Uterus (tissue), 4 donors: ENCODE measurements around the gene ATP6V0E2. TPM values are rescaled to one million over a fixed set of nuclear protein-coding genes. Genes with fewer than 3 reads are reported as not detected.
A peak's percentile ranks its signal among the peaks of the same experiment; 100 is the strongest.

Experiments
- DNase-seq, 2 donors: peaks; one replicate each; pipeline ENCODE4 v3.0.0-alpha.2; 2019 to 2020
- H3K27ac ChIP-seq, 2 donors: fragments of 200-600 bp; sonication (generic); 1 replicate in 1 of 2; 2 replicates in 1 of 2; pipeline ENCODE4 v1.5.1; 2016 to 2018
- H3K27me3 ChIP-seq, 2 donors: fragments of 200-600 bp; sonication (generic); one replicate each; pipeline ENCODE4 v1.5.1; 2018 to 2019; ENCODE audit warnings: control low read depth in 1 of 2
- H3K36me3 ChIP-seq, 2 donors: fragments of 200-600 bp; sonication (generic); one replicate each; pipeline ENCODE4 v1.5.1; 2019; ENCODE audit warnings: control low read depth in 1 of 2
- H3K4me1 ChIP-seq, 2 donors: fragments of 200-600 bp; sonication (generic); one replicate each; pipeline ENCODE4 v1.5.1; 2018 to 2019; ENCODE audit warnings: control low read depth in 1 of 2
- H3K4me3 ChIP-seq, 2 donors: fragments of 200-600 bp; sonication (generic); 1 replicate in 1 of 2; 2 replicates in 1 of 2; pipeline ENCODE4 v1.5.1; 2018 to 2019; ENCODE audit warnings: mild to moderate bottlenecking in 1 of 2
- H3K9me3 ChIP-seq, 2 donors: fragments of 200-600 bp; sonication (generic); one replicate each; pipeline ENCODE4 v1.5.1; 2019; ENCODE audit warnings: control low read depth in 1 of 2
- POLR2A ChIP-seq, 2 donors: fragments of 450-650 bp; IDR thresholded peaks; one replicate each; pipeline ENCODE4 v1.6.1; 2016; ENCODE audit warnings: antibody characterized with exemption in 2 of 2, mild to moderate bottlenecking in 1 of 2, moderate library complexity in 1 of 2
- intact Hi-C: fragments of 100-400 bp; cut with DNase I; formaldehyde crosslinking; loops from one replicate; pipeline ENCODE4 v1.15.1; 2023; ENCODE audit warnings: low total_unique reads
- total RNA-seq, 4 donors: library from RNA; depleted of rRNA in 3 of 4; stranded (reverse); fragments of >200 nt in 3 of 4; gene quantifications; one replicate each; pipeline versions ENCODE4 v1.1.0 to v1.2.4, GENCODE V29; 2014 to 2023
- TF ChIP-seq, protein P1 (sequence below), 4 experiments: fragments of 200-600 bp in 2 of 4; fragments of 450-650 bp in 2 of 4; sonication (generic) in 2 of 4; IDR thresholded peaks; one replicate each; pipeline ENCODE4 v1.5.1; 2016 to 2019; ENCODE audit warnings: antibody characterized with exemption in 4 of 4, mild to moderate bottlenecking in 2 of 4, moderate library complexity in 1 of 4
- donor health status: DM: yes; HTN: yes; CAD: no.

The ATP6V0E2 gene
- total RNA-seq, 4 donors from 2014 or later = 2.6 to 22.5 (median 10.1) TPM

DNA sequence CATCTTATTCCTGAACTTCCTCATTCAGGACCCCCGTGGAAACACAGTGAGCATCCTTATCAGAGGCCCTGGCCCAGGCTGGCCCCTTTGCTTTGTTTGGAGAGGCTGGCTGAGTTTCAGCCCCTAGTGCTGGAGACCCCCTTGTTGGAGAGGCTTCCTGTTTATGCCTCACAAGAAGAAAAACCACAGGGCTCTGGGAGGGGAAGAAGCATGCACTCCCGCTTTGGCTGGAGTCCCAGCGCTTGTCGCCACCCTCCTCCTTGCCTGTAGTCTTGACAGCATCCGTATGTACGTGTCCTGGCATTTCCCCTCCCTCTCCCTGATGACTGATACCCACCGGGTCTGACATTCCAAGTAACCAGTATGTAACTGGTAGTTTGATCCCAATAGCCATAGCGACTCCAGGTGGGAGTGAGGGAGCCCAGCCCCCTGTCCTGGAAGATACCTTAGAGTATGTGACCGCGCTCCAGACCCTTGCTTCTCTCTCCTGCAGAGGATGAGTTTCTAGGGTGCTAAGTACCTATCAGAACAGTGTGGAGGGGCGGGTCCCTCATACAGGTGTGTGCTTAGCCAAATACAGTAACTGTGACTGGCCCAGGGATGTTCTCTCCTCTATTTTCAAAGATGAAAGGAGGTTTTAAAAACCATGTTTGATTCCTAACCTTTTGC is 6.9 kb upstream of the ATP6V0E2 start:
- Histone ChIP-seq H3K4me3 (no peak overlapping the region), H3K9me3 (no peaks in the 10 kb centered on the region), H3K27me3 (no peaks in the 10 kb centered on the region), H3K4me1 (no peaks in the 10 kb centered on the region), H3K36me3 (no peaks in the 10 kb centered on the region), H3K27ac (no peak overlapping the region)
- peak in 1 of 2 donors; percentile 13 for DNase-seq
- intact Hi-C loops = no loop called here
- no peak for TF ChIP-seq POLR2A (IDR thresholded peaks at IDR 0.05)
- TF ChIP-seq, protein P1, sequence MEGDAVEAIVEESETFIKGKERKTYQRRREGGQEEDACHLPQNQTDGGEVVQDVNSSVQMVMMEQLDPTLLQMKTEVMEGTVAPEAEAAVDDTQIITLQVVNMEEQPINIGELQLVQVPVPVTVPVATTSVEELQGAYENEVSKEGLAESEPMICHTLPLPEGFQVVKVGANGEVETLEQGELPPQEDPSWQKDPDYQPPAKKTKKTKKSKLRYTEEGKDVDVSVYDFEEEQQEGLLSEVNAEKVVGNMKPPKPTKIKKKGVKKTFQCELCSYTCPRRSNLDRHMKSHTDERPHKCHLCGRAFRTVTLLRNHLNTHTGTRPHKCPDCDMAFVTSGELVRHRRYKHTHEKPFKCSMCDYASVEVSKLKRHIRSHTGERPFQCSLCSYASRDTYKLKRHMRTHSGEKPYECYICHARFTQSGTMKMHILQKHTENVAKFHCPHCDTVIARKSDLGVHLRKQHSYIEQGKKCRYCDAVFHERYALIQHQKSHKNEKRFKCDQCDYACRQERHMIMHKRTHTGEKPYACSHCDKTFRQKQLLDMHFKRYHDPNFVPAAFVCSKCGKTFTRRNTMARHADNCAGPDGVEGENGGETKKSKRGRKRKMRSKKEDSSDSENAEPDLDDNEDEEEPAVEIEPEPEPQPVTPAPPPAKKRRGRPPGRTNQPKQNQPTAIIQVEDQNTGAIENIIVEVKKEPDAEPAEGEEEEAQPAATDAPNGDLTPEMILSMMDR (IDR thresholded peaks at IDR 0.05) = no peak

- TF ChIP-seq, protein P1 (IDR thresholded peaks at IDR 0.05) = no peak
- TF ChIP-seq POLR2A (IDR thresholded peaks at IDR 0.05) = no peak
- no peak for DNase-seq
- intact Hi-C loops = no loop called here
These were observed 5.8 kb upstream of the ATP6V0E2 start for GRCh38 chr7:149867762-149868622.

DNA sequence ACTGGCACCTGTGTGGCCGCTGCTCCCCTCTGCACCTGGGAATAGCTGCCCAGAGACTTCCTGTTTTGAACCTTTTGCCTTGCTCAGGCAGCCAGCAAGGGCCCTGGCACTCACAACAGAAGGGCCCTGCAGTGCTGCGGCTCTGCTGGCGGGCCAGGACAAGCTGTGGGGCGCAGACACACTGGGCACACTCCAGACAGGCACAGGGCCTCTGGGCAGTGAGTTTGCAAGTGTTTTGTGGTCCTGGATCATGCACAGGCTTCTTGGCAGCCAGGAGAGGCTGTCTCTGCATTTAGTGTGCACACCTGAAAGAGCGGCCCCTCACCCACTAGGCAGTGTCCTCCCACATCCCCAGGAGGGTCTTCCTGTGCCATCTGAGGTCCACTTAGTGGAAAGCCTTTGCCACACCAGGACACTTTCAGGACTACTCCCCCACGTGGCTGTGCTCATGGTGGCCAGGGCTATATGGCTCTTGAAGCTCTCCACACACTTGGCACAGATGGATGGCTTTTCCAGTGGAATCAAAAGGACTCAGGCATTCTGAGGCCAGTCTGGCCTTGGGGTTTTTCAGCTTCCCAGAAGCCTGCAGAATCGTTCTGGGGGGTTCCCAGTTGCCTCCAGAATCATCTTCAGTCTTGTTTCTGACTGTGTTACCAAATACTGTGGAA is 5.0 kb upstream of the ATP6V0E2 start:
- no peaks in the 10 kb centered on the region for H3K27me3 ChIP-seq
- no peak overlapping the region for H3K27ac ChIP-seq
- H3K4me3 ChIP-seq = no peak overlapping the region
- no peak for DNase-seq
- H3K4me1 ChIP-seq = no peaks in the 10 kb centered on the region
- intact Hi-C loops = no loop called here
- H3K9me3 ChIP-seq = no peaks in the 10 kb centered on the region
- H3K36me3 ChIP-seq = no peaks in the 10 kb centered on the region
- TF ChIP-seq, protein P1 (IDR thresholded peaks at IDR 0.05) = no peak
- TF ChIP-seq POLR2A (IDR thresholded peaks at IDR 0.05) = no peak

More at GRCh38 chr7:149867762-149868622, 5.8 kb upstream of the ATP6V0E2 start:
- Histone ChIP-seq H3K36me3 (no peaks in the 10 kb centered on the region), H3K4me1 (no peaks in the 10 kb centered on the region), H3K4me3 (no peak overlapping the region), H3K27ac (no peak overlapping the region), H3K9me3 (no peaks in the 10 kb centered on the region), H3K27me3 (no peaks in the 10 kb centered on the region)

- Histone ChIP-seq H3K36me3 (no peaks in the 10 kb centered on the region), H3K9me3 (no peaks in the 10 kb centered on the region), H3K4me3 (no peak overlapping the region), H3K4me1 (peaks cover 0 to 3% of the 10 kb centered on the region in 2 donors), H3K27ac (no peak overlapping the region), H3K27me3 (no peaks in the 10 kb centered on the region)
- intact Hi-C loops = no loop called here
- TF ChIP-seq, protein P1 (IDR thresholded peaks at IDR 0.05) = no peak
- no peak for TF ChIP-seq POLR2A (IDR thresholded peaks at IDR 0.05)
- no peak for DNase-seq
These were observed 4.5 kb upstream of the ATP6V0E2 start for GRCh38 chr7:149869291-149869650.
